Activated gamma-delta T cell treated with Interleukin-2 at 50 U/mL for 16 hours (primary cell): Measurements from ENCODE around the gene TSPAN6.

ENCODE experiments used
- DNase-seq: peaks from one replicate; pipeline ENCODE4 v3.0.0-alpha.2; 2020

TSPAN6 gene

DNA sequence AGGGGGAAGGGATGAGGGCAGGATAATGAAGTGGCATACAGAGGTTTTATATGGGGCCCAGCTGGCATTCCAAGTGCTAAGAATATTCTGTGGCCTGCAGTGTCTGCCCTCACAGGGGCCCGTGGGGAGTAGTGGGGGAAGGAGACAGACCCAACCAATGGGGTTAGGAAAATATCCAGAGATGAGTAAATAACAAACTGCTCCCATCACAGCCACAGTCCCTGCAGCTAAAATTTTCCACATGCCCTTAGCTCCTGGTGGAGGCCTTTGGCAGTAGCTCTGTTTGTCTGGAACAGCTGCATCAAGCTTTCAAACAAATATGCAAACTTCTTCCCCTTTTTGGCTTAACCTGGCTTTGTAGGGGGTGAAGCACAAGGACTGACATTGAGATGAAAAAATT, 10.5 kb upstream of the TSPAN6 start:
- DNase-seq = no peak

DNA sequence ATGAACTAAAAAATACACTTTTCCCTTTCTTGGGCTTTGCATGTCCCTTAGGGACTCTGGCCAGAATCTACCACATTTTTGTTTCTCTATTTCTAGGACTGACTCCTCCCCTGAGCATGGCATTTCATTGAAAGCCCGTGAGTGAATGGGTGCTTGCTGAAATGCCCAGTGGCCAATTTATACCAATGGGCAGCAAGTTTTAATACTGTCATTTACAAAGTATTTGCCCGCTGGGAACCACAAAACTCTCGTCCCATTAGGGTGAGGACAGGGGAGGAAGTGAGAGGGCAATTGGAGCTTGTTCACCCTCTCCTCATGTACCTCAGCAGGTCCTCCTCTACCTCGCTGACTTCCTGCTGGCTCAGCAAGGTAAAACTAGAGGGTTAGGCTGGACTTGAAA, 8.5 kb upstream of the TSPAN6 start:
- DNase-seq = no peak

DNA sequence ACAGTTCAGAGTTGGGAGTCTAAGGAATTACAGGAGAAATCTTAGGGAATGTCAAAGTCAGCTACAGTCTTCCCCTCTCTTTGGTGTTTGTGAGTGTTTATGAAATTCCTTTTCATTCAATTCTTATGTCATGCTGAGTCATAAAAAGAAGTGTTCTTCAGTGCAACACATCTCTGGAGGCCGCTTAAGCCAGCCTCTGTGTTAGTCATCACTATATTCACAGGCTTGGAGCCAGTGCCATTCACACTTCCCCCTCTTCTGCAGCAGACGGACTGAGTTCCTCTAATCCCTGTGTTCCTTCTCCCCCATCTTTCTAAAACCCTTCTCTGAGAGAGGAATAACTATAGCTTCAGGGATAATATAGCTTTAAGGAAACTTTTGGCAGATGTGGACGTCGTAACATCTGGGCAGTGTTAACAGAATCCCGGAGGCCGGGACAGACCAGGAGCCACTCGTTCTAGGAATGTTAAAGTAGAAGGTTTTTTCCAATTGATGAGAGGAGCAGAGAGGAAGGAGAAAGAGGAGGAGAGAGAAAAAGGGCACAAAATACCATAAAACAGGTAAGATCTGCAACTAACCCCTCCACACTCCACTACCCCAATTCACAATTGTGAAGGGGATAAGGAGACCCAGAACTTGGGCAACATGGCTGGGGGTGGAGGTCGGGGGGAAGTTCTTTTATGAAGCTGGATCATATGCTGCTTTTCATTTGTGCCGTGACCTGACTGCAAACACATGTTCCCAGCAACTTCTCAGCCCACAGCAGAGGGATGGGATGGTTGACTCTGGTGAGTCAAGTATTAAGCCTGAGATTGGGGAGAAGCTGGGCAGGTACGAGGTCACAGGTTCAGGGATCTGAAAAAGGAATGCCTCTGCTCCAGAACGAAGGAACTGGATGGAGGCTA, 7.6 kb upstream of the TSPAN6 start, which contains the start of gene SRPX2:
Gene SRPX2 (plus strand): TSS at position 244 of the 905 bp plus-strand sequence. CDS start 2,124 bp downstream, outside the sequence.
- no peak for DNase-seq

DNA sequence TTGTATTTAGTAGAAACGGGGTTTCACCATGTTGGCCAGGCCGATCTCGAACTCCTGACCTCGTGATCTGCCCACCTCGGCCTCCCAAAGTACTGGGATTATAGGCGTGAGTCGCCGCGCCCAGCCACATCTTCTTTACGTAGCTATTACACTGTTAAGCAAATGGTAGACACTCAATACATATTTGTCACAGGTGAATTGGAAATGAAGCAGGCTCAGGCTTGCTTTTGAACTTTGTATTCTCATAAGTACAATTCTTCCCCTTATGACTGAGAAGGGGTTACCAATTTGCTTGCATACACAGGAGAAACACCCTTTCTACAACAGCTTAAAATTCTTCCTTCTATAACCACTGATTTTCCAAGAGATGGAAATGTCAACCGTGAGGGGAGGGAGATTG, 6.6 kb upstream of the TSPAN6 start:
- DNase-seq = no peak

DNA sequence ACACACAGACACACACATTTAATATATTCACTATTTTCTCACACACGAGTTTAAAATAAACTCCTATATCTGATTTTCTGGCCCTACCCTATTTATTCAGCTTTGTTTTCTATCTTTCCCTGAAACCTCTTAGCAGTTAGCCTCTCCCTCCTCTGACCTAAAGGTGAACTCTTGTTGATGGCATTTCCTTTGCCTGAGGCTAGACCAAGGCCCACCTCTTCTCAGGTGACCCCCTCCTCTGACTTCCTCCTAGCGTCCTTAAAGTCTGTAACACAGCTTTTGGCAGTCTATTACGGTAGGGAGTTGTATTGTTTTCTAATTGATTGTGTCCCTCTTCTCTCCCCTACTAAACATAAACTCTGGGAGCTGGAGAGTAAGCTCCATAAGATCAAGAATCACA, 5.7 kb upstream of the TSPAN6 start:
- DNase-seq = no peak

DNA sequence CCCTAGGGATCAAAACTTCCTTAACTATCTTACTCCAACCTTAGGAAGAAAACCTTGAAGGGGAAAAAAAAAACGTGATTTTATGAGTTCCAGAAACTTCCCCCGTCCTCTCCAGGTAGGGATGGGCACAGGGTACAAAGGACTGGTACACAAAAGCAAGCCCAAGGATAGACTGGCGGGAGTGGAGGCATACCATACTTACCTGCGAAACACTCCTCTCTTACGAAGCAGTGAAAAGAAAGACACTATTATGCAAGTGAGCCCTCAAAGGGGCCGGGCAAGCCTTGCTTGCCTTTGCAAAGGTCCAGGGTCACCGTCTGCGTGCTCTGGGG, 651 bp downstream of the TSPAN6 start:
- DNase-seq = no peak

DNA sequence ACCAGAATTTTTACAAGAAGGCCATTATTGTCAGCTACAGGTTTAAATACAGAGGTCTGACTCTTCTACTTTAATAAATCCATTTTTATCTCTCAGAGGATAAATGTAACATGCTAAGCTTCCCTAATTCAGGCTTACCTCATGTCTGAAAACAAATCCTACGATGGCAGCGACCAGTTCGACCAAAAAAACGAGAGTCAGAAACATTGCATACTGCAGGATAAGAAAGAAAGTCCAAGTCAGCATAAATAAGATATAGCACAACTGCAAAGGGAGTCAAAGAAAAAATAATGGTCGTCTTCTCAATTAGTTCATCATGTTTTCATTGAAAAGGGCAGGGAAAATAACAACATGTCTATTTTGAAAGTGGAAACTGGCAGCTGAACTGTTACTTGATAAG, 1.6 kb downstream of the TSPAN6 start:
- no peak for DNase-seq

DNA sequence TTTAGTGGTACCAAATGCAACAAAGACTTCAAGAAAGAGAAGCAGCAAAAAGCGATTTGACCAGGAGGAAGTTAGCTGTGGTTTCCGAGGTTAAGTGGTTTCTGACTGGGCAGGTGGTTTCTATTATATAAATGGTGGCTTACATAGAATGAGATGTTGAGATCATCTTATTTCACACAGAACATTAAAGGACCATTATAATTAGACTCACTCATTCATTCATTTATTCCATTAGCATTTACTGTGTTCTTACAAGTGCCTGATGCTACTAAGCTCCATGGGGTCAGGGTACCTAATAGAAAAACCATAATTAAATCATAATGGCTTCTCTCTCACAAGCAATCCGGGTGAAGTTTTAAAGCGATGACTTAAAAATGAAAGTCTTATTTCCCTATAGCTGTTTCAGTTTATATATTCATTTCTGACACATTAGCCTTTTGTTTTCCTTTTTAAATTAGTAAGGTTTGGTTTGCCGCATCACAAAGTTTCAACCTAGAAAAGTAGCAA, 10.6 kb downstream of the TSPAN6 start:
- DNase-seq = no peak

DNA sequence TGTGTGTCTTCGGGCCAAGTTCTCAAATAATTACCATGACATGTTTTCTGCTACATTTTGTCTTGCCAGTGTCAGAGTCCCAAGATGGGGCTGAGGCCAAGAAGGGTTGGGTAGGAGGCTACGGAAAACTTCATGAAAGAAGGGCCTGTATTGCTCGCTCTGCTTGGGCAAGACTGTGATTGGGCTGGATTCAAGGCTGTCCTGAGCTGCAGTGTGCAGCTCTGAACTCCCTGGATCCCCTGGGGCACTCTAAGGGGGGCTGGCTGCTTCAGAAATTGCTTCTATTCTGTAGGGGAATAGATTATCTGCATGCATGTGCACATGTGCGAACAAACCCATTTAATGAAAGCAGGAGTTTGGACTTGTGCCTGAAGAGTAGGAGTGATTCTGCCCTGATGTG, 13.6 kb downstream of the TSPAN6 start:
- DNase-seq = no peak

DNA sequence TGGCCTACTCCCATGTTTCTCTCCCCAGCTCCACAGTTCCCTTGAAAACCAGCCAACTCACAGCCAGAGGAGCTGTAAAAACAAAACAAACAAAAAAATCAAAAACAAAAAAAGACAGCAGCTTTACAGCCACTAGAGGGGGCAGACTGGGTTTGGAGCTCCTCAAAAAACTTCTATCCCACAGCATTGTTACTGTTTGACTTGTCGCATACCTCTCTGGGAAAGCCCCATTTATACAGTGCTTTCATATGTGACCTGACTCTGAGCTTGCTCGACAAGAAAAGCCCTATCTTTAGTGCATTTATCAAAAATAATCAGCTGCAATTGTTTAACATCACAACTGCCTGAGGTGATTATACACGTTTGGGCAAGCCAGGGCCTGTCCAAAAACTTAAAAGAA, 21.6 kb downstream of the TSPAN6 start:
- no peak for DNase-seq

DNA sequence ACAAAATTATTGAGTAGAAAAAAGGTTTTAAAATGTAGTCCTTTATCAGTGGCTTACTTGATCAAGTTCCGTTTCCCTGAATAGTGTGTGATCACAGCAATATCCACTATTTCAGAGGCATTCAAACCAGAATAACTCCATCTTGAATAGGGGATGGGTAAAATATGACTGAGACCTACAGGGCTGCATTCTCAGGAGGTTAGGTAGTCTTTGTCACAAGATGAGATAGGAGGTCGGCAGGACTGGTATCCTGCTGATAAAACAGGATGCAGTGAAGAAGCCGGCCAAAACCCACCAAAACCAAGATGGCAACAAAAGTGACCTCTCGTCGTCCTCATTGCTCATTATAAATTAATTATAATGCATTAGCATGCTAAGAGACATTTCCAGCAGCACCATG, 24.7 kb downstream of the TSPAN6 start:
- no peak for DNase-seq

DNA sequence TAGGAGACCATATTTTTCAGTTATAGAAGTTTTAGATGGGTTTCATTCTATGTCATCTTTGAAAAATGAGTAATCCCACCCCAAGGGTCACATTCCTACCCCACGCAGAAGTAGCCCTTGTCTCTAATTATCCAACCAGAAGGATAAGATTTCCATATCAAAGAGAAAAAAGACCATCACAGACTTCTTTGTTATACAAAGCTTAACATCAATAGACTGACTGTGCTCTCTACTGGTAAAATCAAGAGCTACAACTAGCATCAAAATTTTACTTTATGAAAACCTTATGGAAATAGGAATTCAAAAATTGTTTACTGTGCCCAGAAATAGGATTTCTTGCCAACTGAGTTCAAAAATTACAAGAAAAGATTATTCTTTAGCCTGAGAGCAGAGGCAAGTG, 27.0 kb downstream of the TSPAN6 start:
- no peak for DNase-seq

DNA sequence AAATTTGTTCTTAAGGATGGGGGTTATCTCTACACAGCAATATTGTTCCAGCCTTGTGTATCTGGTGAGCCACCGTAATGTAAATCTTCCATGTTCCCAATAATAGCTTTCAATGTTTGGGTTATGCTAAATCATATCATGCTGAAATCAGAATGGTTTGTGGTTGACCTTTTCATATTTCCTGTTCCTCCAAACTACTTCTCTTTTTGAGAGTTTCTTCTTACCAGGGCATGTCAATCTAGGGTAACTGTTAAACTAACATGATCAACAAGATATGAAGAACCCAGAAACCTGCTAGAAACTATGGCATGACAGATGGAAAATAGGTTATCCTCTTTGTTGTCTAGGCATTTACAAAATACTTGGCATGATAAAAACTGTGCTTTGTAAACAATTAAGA, 29.9 kb downstream of the TSPAN6 start:
- no peak for DNase-seq

DNA sequence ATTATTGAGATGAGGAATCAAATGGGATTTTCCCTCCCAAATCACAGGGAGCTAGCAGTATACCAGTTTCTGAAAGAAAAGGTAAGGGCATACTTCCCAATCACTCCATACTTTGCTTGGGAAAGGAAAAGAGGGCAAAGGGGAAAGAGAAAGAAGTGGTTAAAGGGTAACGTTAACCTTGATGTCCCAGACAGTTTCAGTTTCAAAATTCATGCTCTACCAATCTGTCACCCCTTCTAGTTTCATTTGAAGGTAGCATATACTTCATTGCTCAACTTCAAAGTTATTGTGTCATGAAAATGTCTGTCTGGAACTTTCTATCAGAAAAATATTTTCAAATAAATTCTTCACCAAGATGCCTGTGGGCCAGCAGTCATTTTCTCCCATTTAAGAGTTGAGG, 35.8 kb downstream of the TSPAN6 start:
- no peak for DNase-seq

DNA sequence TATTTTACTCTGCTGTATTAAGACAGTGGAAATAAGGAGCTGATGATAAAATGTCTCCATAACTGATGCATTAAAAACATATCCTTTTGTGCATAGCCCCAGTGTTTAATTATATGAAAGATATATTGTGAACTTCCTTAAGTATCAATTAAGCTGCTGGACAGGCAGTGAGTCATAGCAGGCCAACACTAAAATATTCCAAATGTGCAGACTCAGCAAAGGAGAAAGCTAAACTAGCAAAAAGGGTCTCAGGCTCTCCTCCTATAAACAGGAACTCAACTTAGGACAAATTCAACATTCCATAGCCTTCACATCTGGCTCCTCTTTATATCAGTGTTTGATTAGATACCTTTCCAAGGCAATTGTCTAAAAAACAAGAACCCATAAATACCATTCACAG, 36.3 kb downstream of the TSPAN6 start:
- DNase-seq = no peak

DNA sequence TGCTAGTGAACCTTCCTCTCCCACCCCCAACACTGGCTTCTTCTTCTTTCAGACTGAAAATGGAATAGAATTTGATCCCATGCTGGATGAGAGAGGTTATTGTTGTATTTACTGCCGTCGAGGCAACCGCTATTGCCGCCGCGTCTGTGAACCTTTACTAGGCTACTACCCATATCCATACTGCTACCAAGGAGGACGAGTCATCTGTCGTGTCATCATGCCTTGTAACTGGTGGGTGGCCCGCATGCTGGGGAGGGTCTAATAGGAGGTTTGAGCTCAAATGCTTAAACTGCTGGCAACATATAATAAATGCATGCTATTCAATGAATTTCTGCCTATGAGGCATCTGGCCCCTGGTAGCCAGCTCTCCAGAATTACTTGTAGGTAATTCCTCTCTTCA, 37.1 kb downstream of the TSPAN6 start:
- DNase-seq = no peak

DNA sequence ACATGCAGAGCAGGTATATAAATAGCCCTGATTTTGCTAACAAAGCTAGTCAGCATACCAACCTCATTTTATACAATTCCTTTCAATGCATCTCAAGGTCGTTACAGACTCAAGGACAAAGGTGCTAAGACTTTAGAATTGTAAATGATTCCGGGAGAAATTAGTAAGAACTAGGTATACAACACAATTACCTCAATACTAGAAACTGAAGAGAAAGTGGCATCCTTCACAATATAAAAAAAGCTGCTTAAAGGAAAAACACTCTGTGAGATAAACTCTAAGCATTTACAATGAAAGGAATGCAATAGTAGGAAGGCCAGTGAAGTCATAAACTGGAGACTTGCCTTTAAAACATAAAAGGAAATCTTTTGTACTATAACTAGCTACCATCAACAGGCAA, 40.0 kb downstream of the TSPAN6 start:
- no peak for DNase-seq

DNA sequence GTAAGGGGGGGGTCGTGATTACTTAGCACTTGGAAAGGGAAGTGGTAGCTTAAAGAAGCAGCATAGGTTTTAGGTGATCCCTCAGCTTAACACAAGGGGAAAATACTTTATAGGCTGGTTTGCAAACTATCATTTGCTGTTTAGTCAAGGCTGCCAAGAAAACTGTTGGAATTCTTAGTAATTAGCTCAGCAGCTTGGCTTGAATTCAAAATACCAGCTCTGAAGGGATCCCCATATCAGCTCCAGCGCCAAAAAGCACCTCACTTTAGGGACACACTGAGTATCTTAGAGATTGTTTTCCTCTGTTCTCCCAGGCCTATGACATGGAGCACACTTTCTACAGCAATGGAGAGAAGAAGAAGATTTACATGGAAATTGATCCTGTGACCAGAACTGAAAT, 43.0 kb downstream of the TSPAN6 start:
- DNase-seq = no peak

DNA sequence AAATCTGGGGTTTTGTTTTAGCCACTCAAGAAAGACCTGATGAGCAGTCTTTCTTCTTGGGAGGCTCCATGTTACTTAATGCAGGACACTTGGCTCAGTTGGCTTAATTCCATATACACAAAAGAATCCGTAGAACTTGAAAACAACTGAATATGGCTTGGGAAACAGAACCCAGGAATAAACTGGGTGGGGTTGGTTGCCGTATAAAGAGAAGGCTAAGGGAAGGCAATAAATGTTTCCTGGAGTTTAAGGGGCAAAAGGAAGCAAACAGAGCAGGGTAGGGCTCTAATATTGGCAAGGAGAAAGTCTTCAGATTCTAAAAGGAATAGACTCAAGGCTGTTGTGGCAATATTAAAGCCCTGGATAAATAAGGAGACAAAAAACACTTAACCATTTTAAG, 43.5 kb downstream of the TSPAN6 start:
- no peak for DNase-seq

DNA sequence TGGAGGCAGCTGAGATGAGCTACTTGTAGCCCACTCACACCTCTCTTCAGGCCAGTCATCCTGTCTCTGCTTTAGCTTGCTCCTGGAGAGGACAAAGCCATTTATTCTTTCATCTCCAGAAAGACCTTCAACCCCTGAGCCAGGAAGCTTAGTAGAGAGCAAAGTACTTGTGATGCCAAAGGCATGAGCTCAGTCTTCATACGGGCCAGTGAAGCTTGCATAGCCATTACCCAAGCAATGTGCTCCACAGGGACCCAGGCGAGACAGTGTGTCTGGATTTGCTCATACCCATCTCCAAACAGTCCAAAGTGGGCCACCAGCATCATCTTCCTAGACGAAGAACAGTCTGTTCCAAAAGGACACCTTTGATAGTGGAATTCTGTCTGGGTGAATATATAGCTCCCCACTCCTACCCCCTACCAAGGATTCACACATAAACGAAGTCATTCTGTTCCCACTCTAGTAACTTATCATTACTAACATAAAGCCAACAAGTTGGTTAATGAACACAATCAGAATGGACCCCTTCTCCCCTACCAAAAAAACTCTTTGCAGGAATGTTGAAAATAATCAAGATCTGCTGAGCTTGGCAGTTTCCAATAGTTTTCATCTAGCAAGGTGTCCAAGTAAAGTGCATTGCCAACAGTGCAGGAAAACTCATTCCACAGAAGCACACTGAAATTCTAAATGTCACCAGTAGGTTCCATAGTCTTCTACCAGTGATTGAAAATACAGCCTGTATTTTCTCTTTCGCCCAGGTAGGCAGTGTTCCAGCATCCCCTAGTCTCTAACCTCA, 45.2 kb downstream of the TSPAN6 start:
- no peak for DNase-seq

DNA sequence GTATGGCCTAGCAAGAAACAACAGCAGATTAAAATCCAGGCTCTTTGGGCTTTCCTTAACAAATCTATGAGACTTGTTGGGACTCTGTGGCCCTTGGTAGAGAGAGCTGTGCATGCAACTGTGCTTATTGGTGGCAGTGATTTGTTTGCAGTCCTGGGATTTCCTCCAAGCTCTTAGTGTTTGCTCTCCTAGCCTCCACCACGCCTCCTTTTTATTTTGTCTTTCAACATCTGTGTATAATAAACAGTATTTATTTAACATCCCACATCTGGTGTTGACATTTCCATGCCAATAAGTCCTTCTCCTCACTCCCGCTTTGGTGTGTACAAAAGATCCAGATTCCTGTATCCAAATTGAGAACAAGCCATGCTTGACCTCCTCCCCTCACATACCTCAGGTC, 48.7 kb downstream of the TSPAN6 start:
- no peak for DNase-seq

DNA sequence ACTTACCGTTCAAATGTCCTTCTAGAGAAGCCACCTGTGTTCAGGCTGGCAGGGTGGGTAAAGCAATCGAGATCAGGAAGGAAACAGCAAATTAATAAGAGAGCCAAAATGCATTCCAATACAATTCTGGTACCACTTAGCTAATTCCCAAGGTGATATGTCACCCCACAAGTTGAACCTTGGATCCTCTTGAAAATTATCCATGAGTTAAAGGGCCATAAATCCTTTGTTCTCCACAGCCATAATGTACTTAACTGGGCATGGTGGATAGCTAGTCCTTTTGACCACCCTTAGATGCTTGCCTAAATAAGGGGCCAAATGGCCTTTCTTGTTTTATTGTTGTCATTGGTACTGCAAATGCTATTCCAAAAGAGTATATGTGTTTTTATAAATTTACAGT, 49.9 kb downstream of the TSPAN6 start:
- no peak for DNase-seq

DNA sequence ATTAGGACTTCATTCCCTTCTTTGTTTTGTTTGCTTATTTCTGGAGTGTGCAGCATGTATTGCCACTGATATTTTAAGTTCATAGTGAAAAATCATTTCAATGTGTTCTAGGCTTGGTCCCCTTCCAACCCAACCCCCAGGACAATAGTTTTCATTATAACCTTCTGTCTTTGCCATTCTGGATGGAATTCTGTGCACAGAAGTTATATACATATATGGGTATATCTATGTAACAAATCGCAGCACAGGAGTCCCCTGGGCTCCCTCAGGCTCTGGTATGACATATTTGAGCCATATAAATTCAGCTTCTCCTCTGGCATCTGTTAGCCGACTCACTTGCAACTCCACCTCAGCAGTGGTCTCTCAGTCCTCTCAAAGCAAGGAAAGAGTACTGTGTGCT, 52.0 kb downstream of the TSPAN6 start, which contains the start of gene TNMD:
Gene TNMD (plus strand): TSS at position 326 of the 400 bp plus-strand sequence. CDS start 83 bp downstream, outside the sequence.
- no peak for DNase-seq
